ENCODE data around the gene GLYATL1B.
"Not testable (repeated sequence)": the region's sequence is repeated elsewhere in the genome, so short reads cannot be mapped to it uniquely, and the experiment has no call there.

Gene GLYATL1B, protein sequence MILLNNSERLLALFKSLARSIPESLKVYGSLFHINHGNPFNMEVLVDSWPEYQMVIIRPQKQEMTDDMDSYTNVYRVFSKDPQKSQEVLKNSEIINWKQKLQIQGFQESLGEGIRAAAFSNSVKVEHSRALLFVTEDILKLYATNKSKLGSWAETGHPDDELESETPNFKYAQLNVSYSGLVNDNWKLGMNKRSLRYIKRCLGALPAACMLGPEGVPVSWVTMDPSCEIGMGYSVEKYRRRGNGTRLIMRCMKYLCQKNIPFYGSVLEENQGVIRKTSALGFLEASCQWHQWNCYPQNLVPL

GRCh38 chr11:59086007-59086406 lies at the start of gene GLYATL1B:
Gene GLYATL1B, plus strand, starts transcription at chr11:59086307. Its CDS starts 0 bp downstream, at chr11:59086307.
- H3K27me3 Mint-ChIP-seq, H3K27ac Mint-ChIP-seq: not testable (repeated sequence)

GRCh38 chr11:59036542-59036941 lies 49.6 kb upstream of the GLYATL1B start:
- not testable (repeated sequence) for H3K36me3 Mint-ChIP-seq (ENCODE audit: low read depth); H3K4me1 Mint-ChIP-seq (ENCODE audit: low read depth); H3K9me3 Mint-ChIP-seq; H3K27ac Mint-ChIP-seq; H3K4me3 Mint-ChIP-seq
- peaks cover 27% of the 10 kb centered on the region for H3K27me3 Mint-ChIP-seq

More at GRCh38 chr11:59086007-59086406, at the start of gene GLYATL1B:
- H3K4me1 Mint-ChIP-seq (ENCODE audit: low read depth); H3K9me3 Mint-ChIP-seq; H3K4me3 Mint-ChIP-seq; H3K36me3 Mint-ChIP-seq (ENCODE audit: low read depth): not testable (repeated sequence)

DNA sequence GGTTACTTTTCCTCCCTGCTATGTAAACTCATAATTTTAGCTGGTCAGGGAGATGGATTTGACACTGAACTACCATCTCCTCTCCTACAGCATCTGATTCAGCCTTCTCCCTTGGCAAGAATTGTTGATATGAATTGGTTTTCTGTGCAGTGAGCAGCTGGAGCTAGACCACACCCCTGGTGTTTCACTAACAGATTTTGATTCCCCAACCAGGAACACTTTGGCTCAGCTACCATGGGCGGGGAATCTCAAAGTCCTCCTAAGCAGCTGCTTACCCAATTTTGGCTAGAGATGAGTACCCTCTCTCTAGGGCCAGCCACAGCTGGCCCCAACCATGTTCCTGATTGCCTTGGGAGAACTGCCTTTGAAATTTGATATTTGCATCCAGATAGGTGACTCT lies 48.7 kb upstream of the GLYATL1B start:
- not testable (repeated sequence) for H3K27ac Mint-ChIP-seq; H3K9me3 Mint-ChIP-seq; H3K4me3 Mint-ChIP-seq; H3K4me1 Mint-ChIP-seq (ENCODE audit: low read depth); H3K36me3 Mint-ChIP-seq (ENCODE audit: low read depth)
- H3K27me3 Mint-ChIP-seq: peaks cover 24% of the 10 kb centered on the region

- Mint-ChIP-seq H3K27me3 (peaks cover 4% of the 10 kb centered on the region), H3K9me3 (no peaks in the 10 kb centered on the region), H3K36me3 (ENCODE audit: low read depth) (no peaks in the 10 kb centered on the region), H3K4me1 (ENCODE audit: low read depth) (no peaks in the 10 kb centered on the region), H3K27ac (no peak overlapping the region), H3K4me3 (no peak overlapping the region)
Observed at GRCh38 chr11:59040607-59041006, 45.5 kb upstream of the GLYATL1B start.

DNA sequence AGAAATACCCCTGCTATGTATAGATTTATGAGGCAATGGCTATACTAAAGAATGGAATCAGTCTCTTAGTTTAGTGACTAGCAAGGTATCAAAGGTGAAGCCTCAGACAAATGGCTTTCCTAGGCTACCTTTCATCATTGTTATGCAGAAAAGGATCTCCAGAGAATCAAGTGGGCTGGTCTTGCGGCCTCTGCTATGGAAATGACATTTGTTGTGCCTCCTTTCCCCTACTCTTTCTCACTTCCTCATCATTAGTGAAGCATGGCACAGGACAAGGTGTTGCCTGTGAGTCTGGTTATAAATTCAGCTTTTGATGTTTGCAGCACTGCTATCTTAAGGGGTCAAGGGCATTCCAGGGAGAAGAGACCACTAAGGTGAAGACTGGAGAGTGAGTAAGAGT lies 34.7 kb upstream of the GLYATL1B start:
- not testable (repeated sequence) for H3K4me3 Mint-ChIP-seq; H3K27me3 Mint-ChIP-seq; H3K27ac Mint-ChIP-seq; H3K36me3 Mint-ChIP-seq (ENCODE audit: low read depth); H3K4me1 Mint-ChIP-seq (ENCODE audit: low read depth); H3K9me3 Mint-ChIP-seq

DNA sequence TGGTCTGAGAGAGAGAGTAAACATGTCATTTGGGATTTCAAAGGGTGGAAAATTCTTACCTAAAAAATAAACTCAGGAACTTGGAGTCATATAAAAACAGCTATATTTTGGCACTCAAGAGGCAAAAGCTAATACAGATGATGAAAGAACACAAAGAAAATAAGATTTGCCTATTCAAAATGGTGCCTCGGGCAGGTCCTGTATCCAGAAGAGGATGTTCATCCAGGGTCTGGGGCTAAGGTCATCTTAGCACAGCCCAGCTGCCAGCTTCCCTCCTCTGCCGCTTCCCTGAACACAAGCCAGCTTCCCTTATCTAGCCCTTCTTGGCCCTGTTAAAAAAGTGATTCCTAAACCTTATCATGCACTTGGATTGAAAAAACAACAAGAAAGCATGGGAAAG lies 33.8 kb upstream of the GLYATL1B start:
- not testable (repeated sequence) for H3K27ac Mint-ChIP-seq; H3K4me1 Mint-ChIP-seq (ENCODE audit: low read depth); H3K36me3 Mint-ChIP-seq (ENCODE audit: low read depth); H3K4me3 Mint-ChIP-seq; H3K9me3 Mint-ChIP-seq
- peaks cover 11% of the 10 kb centered on the region for H3K27me3 Mint-ChIP-seq

GRCh38 chr11:59053387-59053786 lies 32.7 kb upstream of the GLYATL1B start:
- H3K4me1 Mint-ChIP-seq (ENCODE audit: low read depth): peaks cover 3% of the 10 kb centered on the region
- no peaks in the 10 kb centered on the region for H3K9me3 Mint-ChIP-seq
- H3K36me3 Mint-ChIP-seq (ENCODE audit: low read depth): no peaks in the 10 kb centered on the region
- peaks cover 11% of the 10 kb centered on the region for H3K27me3 Mint-ChIP-seq
- no peak overlapping the region for H3K4me3 Mint-ChIP-seq
- H3K27ac Mint-ChIP-seq: no peak overlapping the region

DNA sequence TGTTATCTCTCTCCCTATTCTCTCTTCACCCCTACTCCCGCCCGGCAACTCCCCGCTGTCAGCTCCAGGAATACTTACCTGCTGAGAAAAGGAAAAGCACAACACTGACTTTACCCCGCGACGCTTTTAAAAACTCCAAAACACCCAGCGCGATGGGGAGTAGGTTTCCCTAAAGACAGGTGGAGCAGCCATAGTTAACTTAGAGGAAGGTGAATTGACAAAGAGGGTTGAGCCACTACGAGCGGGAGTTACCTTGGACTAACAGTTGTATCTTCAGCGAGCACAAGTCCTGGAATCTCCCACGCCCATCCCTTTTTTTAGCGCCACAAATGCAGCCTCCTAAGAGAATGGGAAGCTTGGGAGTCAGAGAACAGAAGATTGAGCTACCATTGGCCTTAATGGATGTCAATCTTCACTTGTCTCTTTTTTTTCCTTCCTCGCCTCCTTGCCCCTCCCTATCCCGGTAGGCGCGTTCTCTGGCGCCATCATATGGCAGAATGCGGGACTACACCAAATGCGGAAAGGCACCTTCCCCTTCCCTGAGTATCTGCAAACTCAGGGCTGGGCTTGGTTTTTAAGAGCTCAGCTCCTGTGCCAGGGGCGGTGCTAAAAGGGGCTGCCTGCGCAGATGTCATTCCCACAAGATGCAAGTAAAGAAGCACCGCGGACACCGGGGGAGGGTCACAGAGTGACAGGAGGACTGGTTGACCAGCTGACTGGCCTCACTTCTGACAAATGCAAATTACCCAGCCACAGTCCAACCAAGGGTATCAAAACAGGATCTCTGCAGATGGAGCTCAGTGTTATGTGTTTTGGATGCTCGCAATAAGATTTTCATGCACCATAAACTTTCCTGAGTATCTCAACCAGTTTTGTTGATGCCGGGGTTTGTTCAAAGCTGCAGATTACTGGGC lies 27.7 kb upstream of the GLYATL1B start:
- peak overlapping the region; percentile 78 for H3K4me3 Mint-ChIP-seq
- not testable (repeated sequence) for H3K36me3 Mint-ChIP-seq (ENCODE audit: low read depth); H3K9me3 Mint-ChIP-seq; H3K27ac Mint-ChIP-seq; H3K4me1 Mint-ChIP-seq (ENCODE audit: low read depth)
- H3K27me3 Mint-ChIP-seq: peaks cover 31% of the 10 kb centered on the region

- not testable (repeated sequence) for H3K27ac Mint-ChIP-seq; H3K4me3 Mint-ChIP-seq; H3K9me3 Mint-ChIP-seq; H3K36me3 Mint-ChIP-seq (ENCODE audit: low read depth); H3K4me1 Mint-ChIP-seq (ENCODE audit: low read depth)
- H3K27me3 Mint-ChIP-seq: peaks cover 41% of the 10 kb centered on the region
Observed at GRCh38 chr11:59060096-59060495, 26.0 kb upstream of the GLYATL1B start.

DNA sequence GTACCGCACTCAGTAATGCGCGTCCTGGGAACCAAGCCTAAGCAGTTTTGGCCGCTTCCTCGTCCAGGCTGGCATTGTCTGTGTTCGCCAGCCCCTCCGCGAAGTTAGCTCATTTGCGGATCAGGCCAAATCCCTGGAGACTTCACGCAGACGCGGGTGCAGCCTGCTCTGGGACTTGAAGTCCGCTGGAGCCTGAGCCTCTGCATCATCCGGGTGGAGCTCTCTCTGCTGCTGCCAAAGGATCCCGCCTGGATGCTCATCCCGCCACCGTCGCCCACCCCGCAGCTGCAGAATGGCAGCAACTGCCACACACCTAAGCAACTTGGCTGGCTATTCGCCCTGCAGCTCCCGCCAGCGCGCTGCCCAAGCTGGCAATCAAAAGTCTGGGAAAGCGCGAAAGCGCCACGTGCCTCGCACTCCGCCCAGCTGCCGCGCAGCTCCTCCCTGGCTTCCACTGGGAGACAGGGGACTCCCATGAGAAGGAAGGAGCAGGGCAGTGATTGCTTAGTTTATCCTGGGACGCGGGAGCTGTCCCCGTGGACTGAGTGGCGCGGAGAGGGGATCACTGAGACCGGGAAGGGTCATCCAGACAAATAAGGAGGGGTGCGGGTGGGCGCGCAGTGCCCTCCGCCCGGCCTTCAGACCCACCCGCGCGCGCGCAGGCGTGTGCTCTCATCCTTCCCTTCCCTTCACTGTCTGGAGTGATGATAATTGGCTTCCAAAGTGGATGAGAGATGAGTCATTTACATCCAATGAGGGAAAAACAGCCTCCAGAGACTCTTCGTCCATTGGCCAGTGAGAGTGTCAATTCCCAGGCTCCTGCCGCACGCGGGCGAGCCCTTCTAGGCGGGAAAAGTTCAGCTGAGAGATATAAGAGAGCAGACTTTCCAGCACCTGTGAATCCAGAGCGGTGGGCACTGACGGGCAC lies 23.2 kb upstream of the GLYATL1B start:
- Mint-ChIP-seq H3K4me3 (no peak overlapping the region), H3K27me3 (peaks cover 43% of the 10 kb centered on the region), H3K9me3 (no peaks in the 10 kb centered on the region), H3K36me3 (ENCODE audit: low read depth) (no peaks in the 10 kb centered on the region), H3K27ac (no peak overlapping the region), H3K4me1 (ENCODE audit: low read depth) (peaks cover 8% of the 10 kb centered on the region)

DNA sequence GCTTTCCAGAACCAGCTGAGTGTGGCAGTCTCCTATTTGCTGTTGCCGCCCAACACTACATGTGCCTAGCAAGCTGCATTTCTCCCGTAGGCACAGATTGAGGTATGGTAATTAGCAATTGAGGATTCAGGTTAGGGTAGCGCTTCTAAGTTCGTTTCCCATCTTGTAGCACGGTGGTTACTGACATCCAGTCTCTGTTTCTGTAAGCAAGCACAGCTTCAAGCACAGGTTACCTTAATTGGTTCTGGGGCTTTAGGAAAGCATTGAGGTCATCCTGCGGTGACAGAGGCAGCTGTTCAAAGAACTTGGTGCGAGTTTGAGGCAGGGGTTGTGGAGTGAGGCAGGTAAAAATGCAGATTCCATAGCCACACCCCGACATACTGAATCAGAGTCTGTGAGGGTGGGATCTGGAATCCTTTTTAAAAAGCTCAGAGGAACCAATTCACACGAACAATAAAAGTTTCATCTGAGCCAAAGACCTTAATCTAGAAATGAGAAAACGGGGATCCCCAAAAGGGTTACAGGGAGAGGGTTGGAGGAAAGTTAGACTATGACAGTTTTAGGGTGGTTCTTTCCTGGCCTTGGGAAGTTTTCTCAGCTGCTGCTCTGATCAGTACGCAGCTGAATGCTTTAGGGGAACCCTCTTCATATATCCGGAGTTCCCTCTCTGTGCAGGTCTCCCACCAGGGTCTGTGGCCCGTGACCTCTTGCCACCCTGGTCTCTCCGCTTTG lies 21.9 kb upstream of the GLYATL1B start:
- H3K9me3 Mint-ChIP-seq; H3K4me1 Mint-ChIP-seq (ENCODE audit: low read depth); H3K27ac Mint-ChIP-seq; H3K36me3 Mint-ChIP-seq (ENCODE audit: low read depth); H3K4me3 Mint-ChIP-seq: not testable (repeated sequence)
- peaks cover 45% of the 10 kb centered on the region for H3K27me3 Mint-ChIP-seq

GRCh38 chr11:59069087-59069486 lies 17.0 kb upstream of the GLYATL1B start:
- H3K36me3 Mint-ChIP-seq (ENCODE audit: low read depth): no peaks in the 10 kb centered on the region
- H3K9me3 Mint-ChIP-seq: no peaks in the 10 kb centered on the region
- H3K27ac Mint-ChIP-seq: no peak overlapping the region
- no peaks in the 10 kb centered on the region for H3K4me1 Mint-ChIP-seq (ENCODE audit: low read depth)
- peaks cover 54% of the 10 kb centered on the region for H3K27me3 Mint-ChIP-seq
- no peak overlapping the region for H3K4me3 Mint-ChIP-seq

DNA sequence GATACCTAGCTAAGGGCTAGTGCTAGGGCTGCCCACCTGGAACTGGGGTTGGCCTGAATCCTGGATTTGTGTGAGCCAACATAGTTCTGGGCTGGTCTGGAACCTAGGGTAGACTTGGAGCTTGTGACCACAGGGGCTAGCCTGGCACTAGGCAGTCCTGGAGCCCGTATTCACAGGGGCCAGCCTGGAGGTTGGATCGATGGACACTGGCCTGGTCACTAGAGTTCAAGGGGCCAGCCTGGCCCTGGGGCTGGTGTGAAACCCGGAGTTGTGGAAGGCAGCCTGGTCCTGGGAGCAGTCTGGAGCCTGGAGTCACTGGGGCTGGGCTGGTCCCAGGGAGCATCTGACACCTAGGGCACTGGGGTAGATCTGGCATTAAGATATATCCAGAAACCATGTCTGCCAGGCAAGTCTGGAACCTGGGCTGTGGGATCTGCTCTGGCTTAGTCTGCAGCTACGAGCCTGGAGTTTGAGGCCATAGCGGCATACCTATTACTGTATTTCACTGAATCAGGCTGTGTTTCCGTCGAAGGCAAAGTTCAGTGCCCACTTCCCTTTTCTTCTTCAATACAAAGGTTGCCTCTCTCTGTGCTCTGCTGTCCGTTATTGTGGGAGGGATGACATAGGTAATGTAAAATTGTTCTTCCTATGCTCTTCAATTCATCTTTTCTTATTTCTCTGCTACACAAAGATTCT lies 9.1 kb upstream of the GLYATL1B start:
- Mint-ChIP-seq H3K36me3 (ENCODE audit: low read depth) (no peaks in the 10 kb centered on the region), H3K4me3 (no peak overlapping the region), H3K27ac (peak overlapping the region; percentile 9), H3K4me1 (ENCODE audit: low read depth) (peaks cover 24% of the 10 kb centered on the region), H3K27me3 (peaks cover 46% of the 10 kb centered on the region), H3K9me3 (no peaks in the 10 kb centered on the region)

DNA sequence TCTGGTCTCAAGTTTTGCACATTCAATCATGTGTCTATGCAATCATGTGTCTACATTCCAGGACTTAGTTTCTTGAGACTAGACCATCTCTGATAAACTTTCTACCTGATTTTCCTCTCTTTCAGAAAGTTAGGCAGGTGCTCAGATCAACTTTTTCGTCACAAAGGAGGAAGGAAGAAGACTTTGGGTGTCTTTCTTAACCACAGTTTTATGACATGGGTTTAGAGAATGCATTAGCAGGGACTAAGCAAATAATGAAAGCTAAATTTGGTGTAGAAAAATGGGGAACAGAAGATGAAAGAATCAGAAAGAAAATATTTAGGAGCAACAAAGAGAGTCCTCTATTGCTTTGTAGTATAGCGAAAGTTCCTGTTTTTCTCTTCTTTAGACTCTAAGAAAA lies 7.7 kb upstream of the GLYATL1B start:
- H3K4me3 Mint-ChIP-seq: no peak overlapping the region

More for the DNA sequence above, 7.7 kb upstream of the GLYATL1B start:
- Mint-ChIP-seq H3K27ac (no peak overlapping the region), H3K9me3 (no peaks in the 10 kb centered on the region), H3K27me3 (peaks cover 34% of the 10 kb centered on the region), H3K4me1 (ENCODE audit: low read depth) (peaks cover 24% of the 10 kb centered on the region), H3K36me3 (ENCODE audit: low read depth) (no peaks in the 10 kb centered on the region)
